ENCODE data around the gene ADGRD1.

ADGRD1 gene

DNA sequence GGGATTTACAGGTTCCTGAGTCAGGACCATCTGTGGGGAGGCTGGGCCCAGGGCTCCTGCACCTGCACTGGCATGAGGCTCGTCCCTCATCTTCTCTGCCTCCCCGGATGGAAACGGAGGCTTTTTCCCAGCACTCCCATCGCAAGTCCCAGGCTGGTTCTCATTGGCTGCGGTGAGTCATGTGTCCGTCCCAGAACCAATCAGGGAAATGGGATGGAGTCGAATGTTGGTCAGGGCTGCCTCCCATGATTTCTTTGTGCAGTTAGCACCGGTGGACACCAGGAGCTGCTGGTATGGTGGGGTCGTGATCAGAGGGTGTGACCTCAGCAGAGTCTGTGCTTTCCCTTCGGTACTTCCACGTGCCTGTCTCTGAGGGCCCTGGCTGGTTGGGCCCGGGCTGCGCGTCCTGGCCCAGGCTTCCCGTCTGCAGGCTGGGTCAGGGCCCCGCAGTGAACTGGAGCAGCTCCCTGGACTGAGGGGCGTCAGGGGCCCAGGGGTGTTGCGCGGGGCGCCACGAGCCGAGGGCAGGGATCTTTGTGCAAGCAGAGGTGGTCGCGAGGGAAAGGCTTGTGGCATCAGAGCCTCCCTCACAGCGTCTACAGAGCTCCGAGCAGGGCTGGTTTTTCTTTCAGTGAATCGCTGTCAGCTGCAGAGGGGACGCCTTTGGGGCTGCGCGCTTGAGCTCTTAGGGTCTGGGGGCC is 168.1 kb downstream of the ADGRD1 start:
- TF ChIP-seq MYC (IDR thresholded peaks at IDR 0.05; ENCODE audit: low read depth, low read length) = no peak
- TF ChIP-seq, protein P1, sequence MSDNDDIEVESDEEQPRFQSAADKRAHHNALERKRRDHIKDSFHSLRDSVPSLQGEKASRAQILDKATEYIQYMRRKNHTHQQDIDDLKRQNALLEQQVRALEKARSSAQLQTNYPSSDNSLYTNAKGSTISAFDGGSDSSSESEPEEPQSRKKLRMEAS (IDR thresholded peaks at IDR 0.05; ENCODE audit: low read depth, low read length) = no peak
- TF ChIP-seq, protein P2, sequence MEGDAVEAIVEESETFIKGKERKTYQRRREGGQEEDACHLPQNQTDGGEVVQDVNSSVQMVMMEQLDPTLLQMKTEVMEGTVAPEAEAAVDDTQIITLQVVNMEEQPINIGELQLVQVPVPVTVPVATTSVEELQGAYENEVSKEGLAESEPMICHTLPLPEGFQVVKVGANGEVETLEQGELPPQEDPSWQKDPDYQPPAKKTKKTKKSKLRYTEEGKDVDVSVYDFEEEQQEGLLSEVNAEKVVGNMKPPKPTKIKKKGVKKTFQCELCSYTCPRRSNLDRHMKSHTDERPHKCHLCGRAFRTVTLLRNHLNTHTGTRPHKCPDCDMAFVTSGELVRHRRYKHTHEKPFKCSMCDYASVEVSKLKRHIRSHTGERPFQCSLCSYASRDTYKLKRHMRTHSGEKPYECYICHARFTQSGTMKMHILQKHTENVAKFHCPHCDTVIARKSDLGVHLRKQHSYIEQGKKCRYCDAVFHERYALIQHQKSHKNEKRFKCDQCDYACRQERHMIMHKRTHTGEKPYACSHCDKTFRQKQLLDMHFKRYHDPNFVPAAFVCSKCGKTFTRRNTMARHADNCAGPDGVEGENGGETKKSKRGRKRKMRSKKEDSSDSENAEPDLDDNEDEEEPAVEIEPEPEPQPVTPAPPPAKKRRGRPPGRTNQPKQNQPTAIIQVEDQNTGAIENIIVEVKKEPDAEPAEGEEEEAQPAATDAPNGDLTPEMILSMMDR (IDR thresholded peaks at IDR 0.05; ENCODE audit: low read depth, low read length) = no peak
- no peak for TF ChIP-seq POLR2A (IDR thresholded peaks at IDR 0.05; ENCODE audit: extremely low read depth, insufficient read length)
- H3K4me3 ChIP-seq (ENCODE audit: low read depth, low read length) = no peak overlapping the region
- no peak for DNase-seq (ENCODE audit: low read depth)

DNA sequence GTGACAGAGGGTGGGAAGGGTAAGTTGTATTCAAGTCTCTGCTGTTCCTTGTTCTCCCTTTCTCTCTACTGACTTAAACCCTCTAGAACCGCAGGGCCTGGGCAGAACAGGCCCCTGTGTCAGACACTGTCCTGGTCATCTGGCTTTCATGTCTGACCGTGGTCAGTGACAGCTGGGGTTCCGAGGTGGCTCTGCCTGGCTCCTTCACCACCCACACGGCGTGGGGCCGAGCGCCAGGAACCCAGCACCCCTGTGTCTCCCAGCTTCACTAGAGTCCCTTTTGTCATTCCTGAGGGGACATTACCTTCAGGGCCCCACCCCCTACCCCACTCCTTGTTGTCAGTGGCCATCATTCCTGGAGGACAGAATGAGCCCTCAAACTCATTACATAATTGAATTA is 168.9 kb downstream of the ADGRD1 start:
- DNase-seq (ENCODE audit: low read depth) = no peak
- TF ChIP-seq, protein P2 (IDR thresholded peaks at IDR 0.05; ENCODE audit: low read depth, low read length) = no peak
- TF ChIP-seq MYC (IDR thresholded peaks at IDR 0.05; ENCODE audit: low read depth, low read length) (no peak), POLR2A (IDR thresholded peaks at IDR 0.05; ENCODE audit: extremely low read depth, insufficient read length) (no peak)
- TF ChIP-seq, protein P1 (IDR thresholded peaks at IDR 0.05; ENCODE audit: low read depth, low read length) = no peak
- H3K4me3 ChIP-seq (ENCODE audit: low read depth, low read length) = no peak overlapping the region

DNA sequence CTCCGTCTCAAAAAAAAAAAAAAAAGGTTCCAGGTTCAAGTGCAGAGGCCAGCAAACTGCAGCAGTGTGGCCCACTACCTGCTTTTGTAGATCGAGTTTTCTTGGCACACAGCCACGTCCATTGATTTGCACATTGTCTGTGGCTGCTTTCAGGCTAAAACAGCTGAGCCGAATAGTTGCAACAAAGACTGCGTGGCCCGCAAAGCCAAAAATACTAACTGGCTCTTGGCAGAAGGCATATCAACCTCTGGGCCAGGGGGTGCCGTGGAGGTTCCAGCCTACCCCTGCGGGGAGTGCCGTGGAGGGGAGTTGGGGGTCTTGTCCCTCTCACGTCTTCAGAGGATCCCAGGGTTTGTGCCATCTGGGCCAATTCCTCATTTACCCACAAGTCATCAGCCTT is 170.1 kb downstream of the ADGRD1 start:
- DNase-seq (ENCODE audit: low read depth) = no peak
- TF ChIP-seq, protein P2 (IDR thresholded peaks at IDR 0.05; ENCODE audit: low read depth, low read length) = no peak
- TF ChIP-seq POLR2A (IDR thresholded peaks at IDR 0.05; ENCODE audit: extremely low read depth, insufficient read length) (no peak), MYC (IDR thresholded peaks at IDR 0.05; ENCODE audit: low read depth, low read length) (no peak)
- TF ChIP-seq, protein P1 (IDR thresholded peaks at IDR 0.05; ENCODE audit: low read depth, low read length) = no peak
- H3K4me3 ChIP-seq (ENCODE audit: low read depth, low read length) = no peak overlapping the region

DNA sequence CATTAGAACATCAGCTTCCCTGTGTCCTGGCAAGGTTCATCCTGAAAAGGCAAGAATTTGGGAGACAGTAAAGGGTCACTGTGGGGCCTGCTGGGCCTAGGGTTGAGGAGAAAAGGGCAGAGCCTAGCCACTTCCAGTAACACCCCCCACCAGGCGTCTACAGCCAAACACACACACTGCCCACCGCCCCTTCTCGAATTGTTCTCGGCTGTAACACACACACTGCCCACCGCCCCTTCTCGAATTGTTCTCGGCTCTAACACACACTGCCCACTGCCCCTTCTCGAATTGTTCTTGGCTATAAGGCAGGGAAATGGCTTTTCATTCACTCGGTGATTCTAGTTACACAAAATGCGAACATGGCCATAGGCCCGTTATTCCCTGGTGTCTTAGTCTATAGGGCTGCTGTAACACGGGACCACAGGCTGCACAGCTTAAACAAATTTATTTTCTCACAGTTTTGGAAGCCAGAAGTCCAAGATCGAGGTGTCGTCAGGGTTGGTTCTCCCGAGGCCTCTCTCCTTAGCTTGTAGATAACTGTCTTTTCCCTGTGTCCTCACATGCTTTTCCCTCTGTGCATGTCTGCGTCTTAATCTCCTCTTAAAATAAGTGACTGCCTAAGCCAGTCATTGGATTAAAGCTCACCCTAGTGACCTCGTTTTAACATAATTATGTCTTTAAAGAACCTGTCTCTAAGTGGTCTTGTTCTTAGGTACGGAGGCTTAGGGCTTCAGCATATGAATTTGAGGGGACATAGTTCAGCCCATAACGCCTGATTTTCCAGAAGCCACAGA is 171.0 kb downstream of the ADGRD1 start:
- DNase-seq (ENCODE audit: low read depth) = no peak
- H3K4me3 ChIP-seq (ENCODE audit: low read depth, low read length) = no peak overlapping the region
- no peak for TF ChIP-seq POLR2A (IDR thresholded peaks at IDR 0.05; ENCODE audit: extremely low read depth, insufficient read length)
- TF ChIP-seq, protein P2 (IDR thresholded peaks at IDR 0.05; ENCODE audit: low read depth, low read length) = no peak
- TF ChIP-seq, protein P1 (IDR thresholded peaks at IDR 0.05; ENCODE audit: low read depth, low read length) = no peak
- no peak for TF ChIP-seq MYC (IDR thresholded peaks at IDR 0.05; ENCODE audit: low read depth, low read length)

DNA sequence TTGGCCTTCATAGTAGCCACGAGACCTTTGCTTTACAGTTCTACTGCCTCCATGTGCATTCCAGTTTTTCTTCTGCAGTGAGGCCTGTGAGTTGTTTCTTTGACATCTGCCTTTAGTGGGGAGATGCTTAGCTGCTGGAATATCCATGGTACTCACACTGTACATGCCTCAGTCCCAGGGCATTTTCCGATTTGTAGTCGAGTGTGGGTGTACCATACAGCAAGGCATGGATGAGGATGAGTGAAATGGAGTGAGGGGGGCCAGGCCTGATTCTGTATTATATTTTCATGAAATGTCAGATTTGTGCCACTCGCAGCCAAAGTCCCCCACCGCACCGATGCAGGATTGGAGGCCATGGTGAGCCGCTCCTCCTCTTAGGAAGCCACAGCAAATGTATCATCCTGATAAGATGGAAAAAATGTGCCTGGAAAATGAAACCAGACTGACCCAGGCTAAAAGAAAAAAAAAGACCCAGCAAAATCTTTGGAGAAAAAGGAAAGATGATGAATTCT is 173.0 kb downstream of the ADGRD1 start:
- no peak overlapping the region for H3K4me3 ChIP-seq (ENCODE audit: low read depth, low read length)
- DNase-seq (ENCODE audit: low read depth) = no peak
- TF ChIP-seq, protein P2 (IDR thresholded peaks at IDR 0.05; ENCODE audit: low read depth, low read length) = no peak
- no peak for TF ChIP-seq POLR2A (IDR thresholded peaks at IDR 0.05; ENCODE audit: extremely low read depth, insufficient read length)
- TF ChIP-seq, protein P1 (IDR thresholded peaks at IDR 0.05; ENCODE audit: low read depth, low read length) = no peak

Data from NB4 (cell line).